ENCODE data around the gene TNFRSF19. TPM values are rescaled to one million over a fixed set of nuclear protein-coding genes. Genes with fewer than 3 reads are reported as not detected.

The TNFRSF19 gene, protein sequence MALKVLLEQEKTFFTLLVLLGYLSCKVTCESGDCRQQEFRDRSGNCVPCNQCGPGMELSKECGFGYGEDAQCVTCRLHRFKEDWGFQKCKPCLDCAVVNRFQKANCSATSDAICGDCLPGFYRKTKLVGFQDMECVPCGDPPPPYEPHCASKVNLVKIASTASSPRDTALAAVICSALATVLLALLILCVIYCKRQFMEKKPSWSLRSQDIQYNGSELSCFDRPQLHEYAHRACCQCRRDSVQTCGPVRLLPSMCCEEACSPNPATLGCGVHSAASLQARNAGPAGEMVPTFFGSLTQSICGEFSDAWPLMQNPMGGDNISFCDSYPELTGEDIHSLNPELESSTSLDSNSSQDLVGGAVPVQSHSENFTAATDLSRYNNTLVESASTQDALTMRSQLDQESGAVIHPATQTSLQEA
- 11.9 and 41.9 TPM in 2 replicates for total RNA-seq

DNA sequence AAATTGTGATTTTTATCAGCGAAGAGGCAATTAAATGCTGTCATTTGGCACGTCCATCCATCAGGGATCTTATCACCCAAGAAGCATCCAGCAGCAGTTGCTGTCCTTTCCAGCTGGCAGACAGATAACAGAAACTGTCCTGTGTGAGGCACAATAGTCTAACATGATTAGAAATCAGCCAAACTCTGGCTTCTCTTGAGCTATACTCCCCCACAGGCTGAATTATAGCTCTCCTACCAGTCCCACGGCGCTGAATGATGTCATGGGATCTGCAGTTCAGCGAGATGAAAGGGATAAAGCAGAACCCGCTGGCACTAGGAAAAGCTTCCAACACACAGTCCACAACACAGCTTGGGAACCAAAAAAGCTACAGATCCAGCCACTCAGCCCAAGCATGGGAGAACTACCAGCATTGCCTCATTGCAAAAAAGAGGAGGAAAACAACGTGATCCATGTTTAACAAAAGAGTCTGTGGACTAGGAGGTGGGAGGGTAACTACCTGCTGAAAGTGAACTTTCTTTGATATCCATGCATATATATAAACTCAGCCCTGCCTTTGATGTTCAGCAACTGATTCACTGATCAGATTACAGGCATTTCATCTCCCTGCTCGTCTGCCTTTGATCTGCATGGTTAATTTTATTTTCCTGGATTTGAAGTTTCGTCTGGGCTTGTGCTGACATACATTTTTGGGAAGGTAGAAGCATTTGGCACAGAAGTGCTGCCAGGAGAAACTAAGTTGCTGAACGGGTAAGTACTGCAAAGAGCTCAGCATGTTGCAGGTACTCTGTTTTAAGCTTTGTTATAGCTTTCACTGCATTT is at the start of gene TNFRSF19:
TSS of gene TNFRSF19 (plus strand) at position 314 of the 822 bp plus-strand sequence. CDS start 19,772 bp downstream, outside the sequence.

Other genes starting within 250 kb of the TNFRSF19 start
- 86.5 and 202 TPM in 2 replicates for gene SACS, start 136.7 kb upstream of the TNFRSF19 start, total RNA-seq

All from uterine smooth muscle cell (primary cell).